Parathyroid adenoma (tissue), 2 donors: Measurements from ENCODE around the gene ITPR2.
"Not testable (repeated sequence)": the region's sequence is repeated elsewhere in the genome, so short reads cannot be mapped to it uniquely, and the experiment has no call there.

Experiments used
- H2AFZ ChIP-seq: fragments of 300-600 bp; sonication (generic); one replicate; pipeline ENCODE4 v1.7.0; 2017; ENCODE audit warnings: antibody characterized with exemption, mild to moderate bottlenecking
- H3K27ac ChIP-seq: fragments of 300-600 bp; sonication (generic); one replicate; pipeline ENCODE4 v1.7.0; 2017
- H3K27me3 ChIP-seq: fragments of 300-600 bp; sonication (generic); one replicate; pipeline ENCODE4 v1.7.0; 2017; ENCODE audit warnings: low read length; ENCODE audit not compliant: control insufficient read depth, insufficient read depth
- H3K36me3 ChIP-seq: fragments of 300-600 bp; sonication (generic); one replicate; pipeline ENCODE4 v1.7.0; 2017; ENCODE audit warnings: low read length; ENCODE audit not compliant: control insufficient read depth, insufficient read depth
- H3K4me1 ChIP-seq: fragments of 300-600 bp; sonication (generic); one replicate; pipeline ENCODE4 v1.7.0; 2017; ENCODE audit warnings: control low read depth
- H3K4me2 ChIP-seq: fragments of 300-600 bp; sonication (generic); one replicate; pipeline ENCODE4 v1.7.0; 2017; ENCODE audit warnings: low read length
- H3K4me3 ChIP-seq: fragments of 300-600 bp; sonication (generic); one replicate; pipeline ENCODE4 v1.7.0; 2017; ENCODE audit warnings: low read depth, low read length
- H3K79me2 ChIP-seq: fragments of 300-600 bp; sonication (generic); one replicate; pipeline ENCODE4 v1.7.0; 2017; ENCODE audit warnings: control low read depth
- H3K9ac ChIP-seq: fragments of 300-600 bp; sonication (generic); one replicate; pipeline ENCODE4 v1.7.0; 2017; ENCODE audit warnings: mild to moderate bottlenecking
- H3K9me3 ChIP-seq: fragments of 300-600 bp; sonication (generic); one replicate; pipeline ENCODE4 v1.7.0; 2017; ENCODE audit warnings: low read length; ENCODE audit not compliant: control insufficient read depth
- TF ChIP-seq, protein P1 (sequence below): fragments of 300-600 bp; sonication (generic); IDR thresholded peaks from one replicate; pipeline ENCODE4 v1.7.0; 2017; ENCODE audit warnings: antibody characterized with exemption, mild to moderate bottlenecking
- donor health status: primary hyperparathyroidism.

ITPR2 gene

DNA sequence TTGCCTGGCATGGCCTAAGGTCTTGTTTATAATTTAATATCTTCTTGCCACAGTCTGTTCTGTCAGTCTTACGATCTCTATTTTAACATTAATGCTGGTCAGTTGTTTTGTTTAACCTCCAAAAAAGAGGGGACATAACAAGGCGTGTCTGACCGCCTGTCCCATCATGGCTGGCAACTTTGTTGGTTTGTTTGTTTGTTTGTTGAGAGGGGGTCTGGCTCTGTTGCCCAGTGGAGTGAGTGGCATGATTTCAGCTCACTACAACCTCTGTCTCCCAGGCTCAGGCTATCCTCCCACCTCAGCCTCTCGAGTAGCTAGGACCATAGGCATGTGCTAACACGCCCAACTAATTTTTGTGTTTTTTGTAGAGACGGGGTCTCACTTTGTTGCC is 36.1 kb upstream of the ITPR2 start:
- H3K79me2 ChIP-seq: no peaks in the 10 kb centered on the region
- H3K27ac ChIP-seq: peak overlapping the region; percentile 92
- no peaks in the 10 kb centered on the region for H3K9me3 ChIP-seq
- no peak overlapping the region for H3K4me2 ChIP-seq
- peak overlapping the region; percentile 82 for H2AFZ ChIP-seq
- no peaks in the 10 kb centered on the region for H3K36me3 ChIP-seq
- TF ChIP-seq, protein P1, sequence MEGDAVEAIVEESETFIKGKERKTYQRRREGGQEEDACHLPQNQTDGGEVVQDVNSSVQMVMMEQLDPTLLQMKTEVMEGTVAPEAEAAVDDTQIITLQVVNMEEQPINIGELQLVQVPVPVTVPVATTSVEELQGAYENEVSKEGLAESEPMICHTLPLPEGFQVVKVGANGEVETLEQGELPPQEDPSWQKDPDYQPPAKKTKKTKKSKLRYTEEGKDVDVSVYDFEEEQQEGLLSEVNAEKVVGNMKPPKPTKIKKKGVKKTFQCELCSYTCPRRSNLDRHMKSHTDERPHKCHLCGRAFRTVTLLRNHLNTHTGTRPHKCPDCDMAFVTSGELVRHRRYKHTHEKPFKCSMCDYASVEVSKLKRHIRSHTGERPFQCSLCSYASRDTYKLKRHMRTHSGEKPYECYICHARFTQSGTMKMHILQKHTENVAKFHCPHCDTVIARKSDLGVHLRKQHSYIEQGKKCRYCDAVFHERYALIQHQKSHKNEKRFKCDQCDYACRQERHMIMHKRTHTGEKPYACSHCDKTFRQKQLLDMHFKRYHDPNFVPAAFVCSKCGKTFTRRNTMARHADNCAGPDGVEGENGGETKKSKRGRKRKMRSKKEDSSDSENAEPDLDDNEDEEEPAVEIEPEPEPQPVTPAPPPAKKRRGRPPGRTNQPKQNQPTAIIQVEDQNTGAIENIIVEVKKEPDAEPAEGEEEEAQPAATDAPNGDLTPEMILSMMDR: no peak
- H3K4me1 ChIP-seq: peaks cover 47% of the 10 kb centered on the region
- no peak overlapping the region for H3K4me3 ChIP-seq
- no peaks in the 10 kb centered on the region for H3K27me3 ChIP-seq
- no peak overlapping the region for H3K9ac ChIP-seq

DNA sequence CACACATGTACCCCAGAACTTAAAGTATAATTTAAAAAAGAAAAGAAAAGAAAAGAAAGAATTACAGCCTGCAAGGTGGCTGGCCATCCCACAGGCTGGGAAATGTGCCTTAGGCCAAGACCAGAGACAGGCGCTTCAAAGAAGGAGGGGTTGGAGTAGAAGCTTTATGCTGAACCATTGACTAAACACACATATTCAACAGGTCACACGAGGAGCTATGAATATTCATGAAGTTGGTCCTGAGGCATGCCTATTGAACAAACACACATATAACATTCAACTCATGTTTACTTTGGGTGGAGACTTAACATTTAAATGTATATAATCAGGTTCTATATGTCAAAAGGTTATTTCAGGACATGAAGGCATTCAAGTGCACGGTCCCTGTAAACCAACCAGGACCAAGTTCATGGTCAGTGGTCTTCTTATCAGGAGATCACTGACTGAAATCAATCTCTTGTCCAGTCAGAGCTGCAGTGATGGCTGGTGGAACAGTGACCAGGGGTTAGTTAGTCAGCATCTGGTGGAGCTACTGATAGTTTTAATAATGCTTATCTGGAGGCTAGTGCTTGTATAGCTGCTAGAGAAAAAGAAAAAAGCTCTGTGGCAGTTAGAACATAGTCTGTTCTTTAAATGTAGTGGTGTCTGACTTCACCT is 35.6 kb upstream of the ITPR2 start:
- no peaks in the 10 kb centered on the region for H3K79me2 ChIP-seq
- no peaks in the 10 kb centered on the region for H3K9me3 ChIP-seq
- no peak overlapping the region for H3K9ac ChIP-seq
- H3K36me3 ChIP-seq: no peaks in the 10 kb centered on the region
- H3K27ac ChIP-seq: peak overlapping the region; percentile 92
- no peaks in the 10 kb centered on the region for H3K27me3 ChIP-seq
- H2AFZ ChIP-seq: peak overlapping the region; percentile 82
- H3K4me3 ChIP-seq: no peak overlapping the region
- peaks cover 47% of the 10 kb centered on the region for H3K4me1 ChIP-seq
- TF ChIP-seq, protein P1: no peak
- no peak overlapping the region for H3K4me2 ChIP-seq

DNA sequence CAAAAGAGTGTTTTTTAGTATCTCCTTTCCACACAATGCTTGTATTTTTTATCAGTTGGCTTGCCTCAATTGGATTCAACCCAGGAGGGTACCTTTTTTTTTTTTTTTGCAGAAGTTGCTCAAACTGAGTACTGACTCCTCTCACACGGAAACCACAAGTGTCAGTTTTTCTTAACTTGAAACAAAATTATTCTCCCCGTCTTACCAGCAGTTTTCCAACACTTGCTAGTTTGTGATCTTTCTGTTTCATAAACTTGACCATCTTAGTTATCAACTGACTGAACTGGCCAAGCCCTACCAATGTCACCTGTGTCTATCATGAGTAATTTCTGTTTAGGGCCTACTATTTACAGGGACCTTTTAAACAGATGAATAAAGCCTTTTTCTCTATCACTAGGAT is 34.1 kb upstream of the ITPR2 start:
- Histone ChIP-seq H3K4me3 (no peak overlapping the region), H3K4me1 (peaks cover 36% of the 10 kb centered on the region), H3K9ac (no peak overlapping the region), H3K4me2 (no peak overlapping the region), H3K27ac (no peak overlapping the region), H3K9me3 (no peaks in the 10 kb centered on the region), H3K79me2 (no peaks in the 10 kb centered on the region), H3K36me3 (no peaks in the 10 kb centered on the region), H2AFZ (no peak overlapping the region), H3K27me3 (no peaks in the 10 kb centered on the region)
- TF ChIP-seq, protein P1: no peak

DNA sequence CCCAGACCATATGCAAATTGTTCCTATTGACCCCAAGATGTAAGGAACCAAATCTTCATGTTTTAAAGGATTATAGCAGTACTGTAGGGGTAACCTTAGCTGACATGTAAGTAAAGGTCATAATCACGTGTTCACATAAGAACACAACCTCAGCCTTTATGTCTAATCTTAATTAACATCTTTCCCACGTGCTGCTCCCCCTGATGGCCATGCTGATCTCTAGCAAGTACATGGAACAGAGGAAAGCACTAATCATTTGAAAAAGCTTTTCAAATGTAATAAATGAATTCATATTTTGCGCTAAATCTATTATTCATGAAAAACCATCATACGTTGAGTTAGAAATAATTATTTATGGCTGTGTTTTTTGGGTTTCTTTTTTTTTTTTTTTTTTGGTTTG is 30.5 kb upstream of the ITPR2 start:
- H3K79me2 ChIP-seq: no peaks in the 10 kb centered on the region

DNA sequence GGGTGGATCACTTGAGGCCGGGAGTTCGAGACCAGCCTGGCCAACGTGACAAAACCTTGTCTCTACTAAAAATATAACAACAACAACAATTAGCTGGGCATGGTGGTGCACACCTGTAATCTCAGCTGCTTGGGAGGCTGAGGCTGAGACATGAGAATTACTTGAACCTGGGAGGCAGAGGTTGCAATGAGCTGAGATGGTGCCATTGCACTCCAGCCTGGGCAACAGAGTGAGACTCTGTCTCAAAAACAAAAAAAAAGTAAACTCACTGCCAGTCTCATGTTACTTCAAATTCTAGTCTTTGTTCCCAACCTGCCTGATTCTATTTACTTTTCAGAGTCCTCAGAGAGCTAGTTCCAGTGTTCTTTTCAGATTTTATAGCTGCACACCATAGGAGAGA is 29.8 kb upstream of the ITPR2 start:
- H3K4me2 ChIP-seq, H3K4me1 ChIP-seq, H3K9me3 ChIP-seq, H3K27ac ChIP-seq, H3K36me3 ChIP-seq, H3K79me2 ChIP-seq, H3K4me3 ChIP-seq, H2AFZ ChIP-seq, H3K9ac ChIP-seq, H3K27me3 ChIP-seq: not testable (repeated sequence)

More for the DNA sequence above, 30.5 kb upstream of the ITPR2 start:
- Histone ChIP-seq H3K9ac (no peak overlapping the region), H3K27ac (no peak overlapping the region), H3K27me3 (no peaks in the 10 kb centered on the region), H3K36me3 (no peaks in the 10 kb centered on the region), H3K4me1 (peaks cover 5% of the 10 kb centered on the region), H3K4me2 (no peak overlapping the region), H3K9me3 (no peaks in the 10 kb centered on the region), H2AFZ (no peak overlapping the region), H3K4me3 (no peak overlapping the region)
- TF ChIP-seq, protein P1: peak; percentile 10
